Measurements from ENCODE around the gene AIPL1.

GRCh38 chr17:6449307-6449706, 14.4 kb upstream of the AIPL1 start:
- TF ChIP-seq POLR2A (IDR thresholded peaks at IDR 0.05), result no peak
- TF ChIP-seq, protein P1, sequence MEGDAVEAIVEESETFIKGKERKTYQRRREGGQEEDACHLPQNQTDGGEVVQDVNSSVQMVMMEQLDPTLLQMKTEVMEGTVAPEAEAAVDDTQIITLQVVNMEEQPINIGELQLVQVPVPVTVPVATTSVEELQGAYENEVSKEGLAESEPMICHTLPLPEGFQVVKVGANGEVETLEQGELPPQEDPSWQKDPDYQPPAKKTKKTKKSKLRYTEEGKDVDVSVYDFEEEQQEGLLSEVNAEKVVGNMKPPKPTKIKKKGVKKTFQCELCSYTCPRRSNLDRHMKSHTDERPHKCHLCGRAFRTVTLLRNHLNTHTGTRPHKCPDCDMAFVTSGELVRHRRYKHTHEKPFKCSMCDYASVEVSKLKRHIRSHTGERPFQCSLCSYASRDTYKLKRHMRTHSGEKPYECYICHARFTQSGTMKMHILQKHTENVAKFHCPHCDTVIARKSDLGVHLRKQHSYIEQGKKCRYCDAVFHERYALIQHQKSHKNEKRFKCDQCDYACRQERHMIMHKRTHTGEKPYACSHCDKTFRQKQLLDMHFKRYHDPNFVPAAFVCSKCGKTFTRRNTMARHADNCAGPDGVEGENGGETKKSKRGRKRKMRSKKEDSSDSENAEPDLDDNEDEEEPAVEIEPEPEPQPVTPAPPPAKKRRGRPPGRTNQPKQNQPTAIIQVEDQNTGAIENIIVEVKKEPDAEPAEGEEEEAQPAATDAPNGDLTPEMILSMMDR (IDR thresholded peaks at IDR 0.05), result no peak
